Testis (tissue), 2 donors: ENCODE measurements around the gene TMEM184B.

Experiments
- POLR2A ChIP-seq: fragments of 450-650 bp; IDR thresholded peaks from one replicate; pipeline ENCODE4 v1.6.1; 2017; ENCODE audit warnings: antibody characterized with exemption, mild to moderate bottlenecking, moderate library complexity
- TF ChIP-seq, protein P1 (sequence below), 3 experiments: fragments of 450-650 bp in 2 of 3; fragments of 200-600 bp in 1 of 3; sonication (generic) in 1 of 3; IDR thresholded peaks; one replicate each; pipeline ENCODE4 v1.5.1; 2016 to 2019; ENCODE audit warnings: antibody characterized with exemption in 3 of 3, mild to moderate bottlenecking in 2 of 3, moderate library complexity in 1 of 3

DNA sequence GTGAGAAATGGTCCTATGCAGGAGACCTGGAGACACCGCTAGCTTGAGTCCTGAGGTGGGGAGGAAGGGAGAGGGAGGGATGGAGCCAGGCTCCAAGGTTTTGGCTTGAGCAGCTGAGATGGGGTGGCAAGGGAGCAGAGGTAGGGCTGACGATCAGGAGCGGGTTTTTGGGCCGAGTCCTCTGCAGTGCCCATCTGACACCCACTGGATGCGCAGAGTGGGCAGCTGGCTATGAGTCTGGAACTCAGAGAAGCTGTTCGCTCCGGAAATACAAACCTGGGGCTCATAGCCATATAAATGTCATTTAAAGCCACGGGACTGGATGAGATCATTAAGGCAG, 71.5 kb downstream of the TMEM184B start:
- TF ChIP-seq, protein P1, sequence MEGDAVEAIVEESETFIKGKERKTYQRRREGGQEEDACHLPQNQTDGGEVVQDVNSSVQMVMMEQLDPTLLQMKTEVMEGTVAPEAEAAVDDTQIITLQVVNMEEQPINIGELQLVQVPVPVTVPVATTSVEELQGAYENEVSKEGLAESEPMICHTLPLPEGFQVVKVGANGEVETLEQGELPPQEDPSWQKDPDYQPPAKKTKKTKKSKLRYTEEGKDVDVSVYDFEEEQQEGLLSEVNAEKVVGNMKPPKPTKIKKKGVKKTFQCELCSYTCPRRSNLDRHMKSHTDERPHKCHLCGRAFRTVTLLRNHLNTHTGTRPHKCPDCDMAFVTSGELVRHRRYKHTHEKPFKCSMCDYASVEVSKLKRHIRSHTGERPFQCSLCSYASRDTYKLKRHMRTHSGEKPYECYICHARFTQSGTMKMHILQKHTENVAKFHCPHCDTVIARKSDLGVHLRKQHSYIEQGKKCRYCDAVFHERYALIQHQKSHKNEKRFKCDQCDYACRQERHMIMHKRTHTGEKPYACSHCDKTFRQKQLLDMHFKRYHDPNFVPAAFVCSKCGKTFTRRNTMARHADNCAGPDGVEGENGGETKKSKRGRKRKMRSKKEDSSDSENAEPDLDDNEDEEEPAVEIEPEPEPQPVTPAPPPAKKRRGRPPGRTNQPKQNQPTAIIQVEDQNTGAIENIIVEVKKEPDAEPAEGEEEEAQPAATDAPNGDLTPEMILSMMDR (IDR thresholded peaks at IDR 0.05) = no peak
- no peak for TF ChIP-seq POLR2A
